ENCODE measurements around the gene TFCP2.

The TFCP2 gene

DNA sequence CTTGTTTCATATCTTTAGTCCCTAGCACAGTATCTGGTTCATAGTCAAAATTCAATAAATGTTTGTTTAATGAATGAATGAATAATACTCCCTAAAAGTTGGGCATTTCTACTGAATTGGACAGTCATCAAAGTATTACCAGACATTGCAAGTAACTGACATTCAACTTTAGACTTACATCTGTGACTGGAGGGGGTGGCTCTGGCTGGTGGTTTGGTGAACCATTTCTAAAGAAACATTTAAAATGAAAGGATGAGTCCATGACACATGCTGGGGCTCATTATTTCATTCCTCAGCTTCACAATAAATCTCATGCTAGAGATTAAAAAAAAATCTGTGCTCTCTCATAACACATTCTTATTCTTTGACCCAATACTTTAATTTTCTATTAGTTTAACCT, 69.0 kb downstream of the TFCP2 start:
- Histone ChIP-seq H3K9ac (ENCODE audit: low read length) (no peak overlapping the region), H3K36me3 (replicated peaks; ENCODE audit: low read depth, low read length) (peaks cover 46% of the 10 kb centered on the region), H3K4me1 (ENCODE audit: low read length) (no peaks in the 10 kb centered on the region), H2AFZ (ENCODE audit: low read depth, low read length) (no peak overlapping the region), H3K27ac (ENCODE audit: low read length) (no peak overlapping the region), H3K4me2 (ENCODE audit: low read length) (no peak overlapping the region), H4K20me1 (ENCODE audit: insufficient read depth, low read length) (no peaks in the 10 kb centered on the region), H3K27me3 (ENCODE audit: low read depth, low read length) (no peaks in the 10 kb centered on the region), H3K4me3 (ENCODE audit: low read length) (no peak overlapping the region), H3K9me3 (ENCODE audit: insufficient read depth, low read length) (no peaks in the 10 kb centered on the region), H3K79me2 (ENCODE audit: low read length) (no peaks in the 10 kb centered on the region)
- TF ChIP-seq, protein P1, sequence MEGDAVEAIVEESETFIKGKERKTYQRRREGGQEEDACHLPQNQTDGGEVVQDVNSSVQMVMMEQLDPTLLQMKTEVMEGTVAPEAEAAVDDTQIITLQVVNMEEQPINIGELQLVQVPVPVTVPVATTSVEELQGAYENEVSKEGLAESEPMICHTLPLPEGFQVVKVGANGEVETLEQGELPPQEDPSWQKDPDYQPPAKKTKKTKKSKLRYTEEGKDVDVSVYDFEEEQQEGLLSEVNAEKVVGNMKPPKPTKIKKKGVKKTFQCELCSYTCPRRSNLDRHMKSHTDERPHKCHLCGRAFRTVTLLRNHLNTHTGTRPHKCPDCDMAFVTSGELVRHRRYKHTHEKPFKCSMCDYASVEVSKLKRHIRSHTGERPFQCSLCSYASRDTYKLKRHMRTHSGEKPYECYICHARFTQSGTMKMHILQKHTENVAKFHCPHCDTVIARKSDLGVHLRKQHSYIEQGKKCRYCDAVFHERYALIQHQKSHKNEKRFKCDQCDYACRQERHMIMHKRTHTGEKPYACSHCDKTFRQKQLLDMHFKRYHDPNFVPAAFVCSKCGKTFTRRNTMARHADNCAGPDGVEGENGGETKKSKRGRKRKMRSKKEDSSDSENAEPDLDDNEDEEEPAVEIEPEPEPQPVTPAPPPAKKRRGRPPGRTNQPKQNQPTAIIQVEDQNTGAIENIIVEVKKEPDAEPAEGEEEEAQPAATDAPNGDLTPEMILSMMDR (IDR thresholded peaks at IDR 0.05; ENCODE audit: low read depth, low read length) = no peak
- TF ChIP-seq EZH2phosphoT487 (IDR thresholded peaks at IDR 0.05; ENCODE audit: low read depth) = no peak

DNA sequence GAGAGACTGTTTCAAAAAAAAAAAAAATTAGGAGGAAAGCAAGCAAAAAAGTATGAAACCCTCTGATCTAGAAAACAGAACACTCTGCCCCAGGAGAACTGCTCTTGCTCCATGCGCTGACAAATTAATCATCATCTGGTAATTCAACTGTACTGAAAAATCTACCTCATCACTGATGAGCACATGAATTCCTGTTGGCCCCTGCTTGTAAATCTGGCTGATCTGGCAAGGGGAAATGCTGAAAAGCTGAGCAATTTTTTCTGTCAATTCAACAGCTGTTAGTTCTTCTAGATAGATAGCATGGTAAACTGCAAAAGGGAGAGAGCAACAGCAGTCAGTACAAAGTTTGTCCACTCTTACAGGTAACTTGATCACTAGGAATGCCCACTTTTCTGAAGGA, 74.3 kb downstream of the TFCP2 start:
- H3K4me2 ChIP-seq (ENCODE audit: low read length) = no peak overlapping the region
- peaks cover 47% of the 10 kb centered on the region for H3K36me3 ChIP-seq (replicated peaks; ENCODE audit: low read depth, low read length)
- H2AFZ ChIP-seq (ENCODE audit: low read depth, low read length) = no peak overlapping the region
- H3K9ac ChIP-seq (ENCODE audit: low read length) = no peak overlapping the region
- H3K79me2 ChIP-seq (ENCODE audit: low read length) = no peaks in the 10 kb centered on the region
- H3K4me1 ChIP-seq (ENCODE audit: low read length) = no peaks in the 10 kb centered on the region
- no peaks in the 10 kb centered on the region for H4K20me1 ChIP-seq (ENCODE audit: insufficient read depth, low read length)
- no peaks in the 10 kb centered on the region for H3K27me3 ChIP-seq (ENCODE audit: low read depth, low read length)
- no peaks in the 10 kb centered on the region for H3K9me3 ChIP-seq (ENCODE audit: insufficient read depth, low read length)
- H3K27ac ChIP-seq (ENCODE audit: low read length) = no peak overlapping the region
- TF ChIP-seq, protein P1 (IDR thresholded peaks at IDR 0.05; ENCODE audit: low read depth, low read length) = no peak
- H3K4me3 ChIP-seq (ENCODE audit: low read length) = no peak overlapping the region

DNA sequence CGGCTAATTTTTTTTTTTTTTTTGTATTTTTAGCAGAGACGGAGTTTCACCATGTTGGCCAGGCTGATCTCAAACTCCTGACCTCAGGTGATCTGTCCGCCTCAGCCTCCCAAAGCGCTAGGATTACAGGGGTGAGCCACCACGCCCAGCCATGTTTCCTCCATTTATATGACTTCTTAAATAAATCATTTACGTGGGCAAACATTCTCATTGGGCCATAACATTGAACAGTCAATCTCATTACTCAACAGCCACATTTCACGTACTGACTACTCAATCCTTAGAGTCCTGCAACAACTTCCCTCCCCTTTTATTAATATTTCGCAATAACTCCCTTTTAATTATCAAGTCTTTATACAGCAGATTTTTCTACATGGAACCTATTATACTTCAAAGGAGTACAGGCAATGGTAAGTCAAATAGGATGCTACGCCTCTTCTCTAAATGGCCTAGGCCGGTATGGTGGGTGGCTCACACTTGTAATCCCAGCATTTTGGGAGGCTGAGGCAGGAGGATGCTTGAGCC, 82.2 kb downstream of the TFCP2 start:
- H3K27ac ChIP-seq (ENCODE audit: low read length) = no peak overlapping the region
- H2AFZ ChIP-seq (ENCODE audit: low read depth, low read length) = no peak overlapping the region
- no peaks in the 10 kb centered on the region for H3K79me2 ChIP-seq (ENCODE audit: low read length)
- peaks cover 16% of the 10 kb centered on the region for H3K4me1 ChIP-seq (ENCODE audit: low read length)
- no peaks in the 10 kb centered on the region for H3K9me3 ChIP-seq (ENCODE audit: insufficient read depth, low read length)
- H4K20me1 ChIP-seq (ENCODE audit: insufficient read depth, low read length) = no peaks in the 10 kb centered on the region
- no peak overlapping the region for H3K4me2 ChIP-seq (ENCODE audit: low read length)
- no peak overlapping the region for H3K9ac ChIP-seq (ENCODE audit: low read length)
- peaks cover 29% of the 10 kb centered on the region for H3K36me3 ChIP-seq (replicated peaks; ENCODE audit: low read depth, low read length)
- H3K4me3 ChIP-seq (ENCODE audit: low read length) = no peak overlapping the region
- TF ChIP-seq, protein P1 (IDR thresholded peaks at IDR 0.05; ENCODE audit: low read depth, low read length) = no peak
- TF ChIP-seq EZH2phosphoT487 (IDR thresholded peaks at IDR 0.05; ENCODE audit: low read depth) = no peak
- no peaks in the 10 kb centered on the region for H3K27me3 ChIP-seq (ENCODE audit: low read depth, low read length)

DNA sequence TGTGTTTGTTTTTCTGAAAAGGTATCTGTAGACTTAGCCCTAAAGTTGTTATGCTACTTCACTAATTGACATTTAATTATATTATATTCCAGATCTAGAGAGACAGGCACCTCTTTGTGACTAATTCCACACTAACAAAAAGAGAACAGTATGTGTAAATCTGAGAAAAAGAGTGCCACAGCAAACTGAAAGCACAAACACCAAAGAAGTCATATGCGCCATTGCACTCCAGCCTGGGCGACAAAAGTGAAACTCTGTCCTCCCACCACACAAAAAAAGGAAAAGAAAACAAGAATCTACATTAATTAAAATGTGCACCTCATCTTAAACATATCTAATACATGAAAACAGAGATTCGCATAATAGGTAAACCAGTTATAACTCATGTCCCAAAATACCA, 85.1 kb downstream of the TFCP2 start:
- Histone ChIP-seq H3K9ac (ENCODE audit: low read length) (no peak overlapping the region), H3K36me3 (replicated peaks; ENCODE audit: low read depth, low read length) (peaks cover 14% of the 10 kb centered on the region), H3K4me1 (ENCODE audit: low read length) (peaks cover 16% of the 10 kb centered on the region), H3K79me2 (ENCODE audit: low read length) (peaks cover 2% of the 10 kb centered on the region), H3K4me2 (ENCODE audit: low read length) (peak overlapping the region; percentile 26), H3K9me3 (ENCODE audit: insufficient read depth, low read length) (no peaks in the 10 kb centered on the region), H3K4me3 (ENCODE audit: low read length) (no peak overlapping the region), H4K20me1 (ENCODE audit: insufficient read depth, low read length) (no peaks in the 10 kb centered on the region), H2AFZ (ENCODE audit: low read depth, low read length) (no peak overlapping the region), H3K27me3 (ENCODE audit: low read depth, low read length) (no peaks in the 10 kb centered on the region), H3K27ac (ENCODE audit: low read length) (peak overlapping the region; percentile 29)
- TF ChIP-seq EZH2phosphoT487 (IDR thresholded peaks at IDR 0.05; ENCODE audit: low read depth) = no peak
- TF ChIP-seq, protein P1 (IDR thresholded peaks at IDR 0.05; ENCODE audit: low read depth, low read length) = no peak
